ENCODE results near the gene TASP1.

GRCh38 chr20:13402171-13402760 is 236.5 kb downstream of the TASP1 start:
- TF ChIP-seq POLR2A (IDR thresholded peaks at IDR 0.05; ENCODE audit: low read depth, low read length) = no peak
- TF ChIP-seq POLR2AphosphoS5 (IDR thresholded peaks at IDR 0.05; ENCODE audit: low read depth, low read length) = no peak

Data from GM12892 (cell line).